HS-27A (cell line): ENCODE results near the gene FOLH1.
"Not testable (repeated sequence)": the region's sequence is repeated elsewhere in the genome, so short reads cannot be mapped to it uniquely, and the experiment has no call there.

Source experiments
- DNase-seq: peaks from one replicate; pipeline ENCODE4 v3.0.0-alpha.2; 2012; ENCODE audit warnings: low read depth, missing footprints

FOLH1 gene

GRCh38 chr11:49208006-49208721, at the start of gene FOLH1:
FOLH1 (minus strand) TSS chr11:49208602; CDS start chr11:49208409, 193 bp downstream.
- DNase-seq, result no peak

GRCh38 chr11:49255148-49255547, 46.7 kb upstream of the FOLH1 start:
- DNase-seq, result not testable (repeated sequence)

- DNase-seq, result not testable (repeated sequence)
Measured at GRCh38 chr11:49251212-49251611, 42.8 kb upstream of the FOLH1 start.

GRCh38 chr11:49250398-49251115, 42.2 kb upstream of the FOLH1 start:
- not testable (repeated sequence) for DNase-seq

GRCh38 chr11:49249363-49249762, 41.0 kb upstream of the FOLH1 start:
- DNase-seq, result not testable (repeated sequence)

GRCh38 chr11:49233685-49234084, 25.3 kb upstream of the FOLH1 start:
- DNase-seq, result not testable (repeated sequence)

GRCh38 chr11:49233019-49233418, 24.6 kb upstream of the FOLH1 start:
- DNase-seq, result not testable (repeated sequence)

GRCh38 chr11:49231725-49232124, 23.3 kb upstream of the FOLH1 start:
- not testable (repeated sequence) for DNase-seq

- not testable (repeated sequence) for DNase-seq
Measured at GRCh38 chr11:49230534-49230933, 22.1 kb upstream of the FOLH1 start.

GRCh38 chr11:49230001-49230400, 21.6 kb upstream of the FOLH1 start:
- not testable (repeated sequence) for DNase-seq

GRCh38 chr11:49229136-49229535, 20.7 kb upstream of the FOLH1 start:
- not testable (repeated sequence) for DNase-seq

GRCh38 chr11:49225255-49225785, 16.9 kb upstream of the FOLH1 start:
- DNase-seq, result not testable (repeated sequence)

- no peak for DNase-seq
Measured at GRCh38 chr11:49221112-49221511, 12.7 kb upstream of the FOLH1 start.

GRCh38 chr11:49213026-49213560, 4.7 kb upstream of the FOLH1 start:
- no peak for DNase-seq

GRCh38 chr11:49206999-49207398, 1.4 kb downstream of the FOLH1 start:
- DNase-seq, result not testable (repeated sequence)

- DNase-seq, result no peak
Measured at GRCh38 chr11:49202287-49202976, 6.0 kb downstream of the FOLH1 start.

GRCh38 chr11:49196775-49197174, 11.6 kb downstream of the FOLH1 start:
- DNase-seq, result not testable (repeated sequence)

- DNase-seq, result not testable (repeated sequence)
Measured at GRCh38 chr11:49196002-49196401, 12.4 kb downstream of the FOLH1 start.

GRCh38 chr11:49190287-49190686, 18.1 kb downstream of the FOLH1 start:
- DNase-seq, result not testable (repeated sequence)

- not testable (repeated sequence) for DNase-seq
Measured at GRCh38 chr11:49186225-49186624, 22.2 kb downstream of the FOLH1 start.

- DNase-seq, result not testable (repeated sequence)
Measured at GRCh38 chr11:49185597-49185996, 22.8 kb downstream of the FOLH1 start.

- DNase-seq, result not testable (repeated sequence)
Measured at GRCh38 chr11:49184756-49185155, 23.6 kb downstream of the FOLH1 start.
